Islet precursor cell (in vitro differentiated cells): ENCODE results near the gene ARID3C.

Source experiments
- DNase-seq: peaks from one replicate; pipeline ENCODE4 v3.0.0-alpha.2; 2018

The ARID3C gene

GRCh38 chr9:34628656-34629490 is at the start of gene ARID3C:
Gene ARID3C, minus strand, starts transcription at chr9:34629066. Its CDS starts 1,052 bp downstream, at chr9:34628014.
- peak; percentile 75 for DNase-seq

- no peak for DNase-seq
Observed at GRCh38 chr9:34675869-34676268, 47.0 kb upstream of the ARID3C start.

GRCh38 chr9:34675048-34675714 is 46.3 kb upstream of the ARID3C start:
- DNase-seq = peak; percentile 91

- no peak for DNase-seq
Observed at GRCh38 chr9:34674440-34674839, 45.6 kb upstream of the ARID3C start.

GRCh38 chr9:34671307-34671706 is 42.4 kb upstream of the ARID3C start:
- DNase-seq = peak; percentile 72

GRCh38 chr9:34669809-34670562 is 41.1 kb upstream of the ARID3C start:
- DNase-seq = no peak

- peak; percentile 97 for DNase-seq
Observed at GRCh38 chr9:34665381-34666250, 36.8 kb upstream of the ARID3C start.

GRCh38 chr9:34665067-34665380 is 36.2 kb upstream of the ARID3C start:
- DNase-seq = no peak

GRCh38 chr9:34664281-34665066 is 35.6 kb upstream of the ARID3C start:
- DNase-seq = peak; percentile 93

GRCh38 chr9:34663303-34663605 is 34.4 kb upstream of the ARID3C start:
- DNase-seq = no peak

- DNase-seq = no peak
Observed at GRCh38 chr9:34662526-34663302, 33.8 kb upstream of the ARID3C start, which contains the start of gene CCL27. Gene CCL27, minus strand, starts transcription at chr9:34662657. Its CDS starts 24 bp downstream, at chr9:34662633.

- peak; percentile 62 for DNase-seq
Observed at GRCh38 chr9:34659592-34660253, 30.9 kb upstream of the ARID3C start.

- no peak for DNase-seq
Observed at GRCh38 chr9:34658461-34658860, 29.6 kb upstream of the ARID3C start.

GRCh38 chr9:34656992-34657391 is 28.1 kb upstream of the ARID3C start:
- no peak for DNase-seq

- no peak for DNase-seq
Observed at GRCh38 chr9:34655394-34655793, 26.5 kb upstream of the ARID3C start.

GRCh38 chr9:34654323-34655051 is 25.6 kb upstream of the ARID3C start:
- DNase-seq = no peak

GRCh38 chr9:34653151-34654072 is 24.5 kb upstream of the ARID3C start:
- DNase-seq = no peak

- DNase-seq = no peak
Observed at GRCh38 chr9:34652602-34653000, 23.7 kb upstream of the ARID3C start.
